H1 (cell line): Measurements from ENCODE around the gene ZMAT5. TPM values are rescaled to one million over a fixed set of nuclear protein-coding genes. Genes with fewer than 3 reads are reported as not detected.

ENCODE experiments used
- CTCF ChIA-PET: fragments of 300-600 bp; sonication (Branson Sonifier 250); formaldehyde crosslinking; loops from one replicate; lab custom pipeline; 2021; ENCODE audit not compliant: partially characterized antibody; lab: Charles Lee
- POLR2A ChIA-PET: fragments of 300-600 bp; sonication (Branson Sonifier 250); formaldehyde crosslinking; loops from one replicate; lab custom pipeline; 2021; ENCODE audit warnings: inconsistent platforms; ENCODE audit not compliant: partially characterized antibody; lab: Charles Lee
- DNase-seq, 2 experiments: peaks; one replicate each; pipeline versions ENCODE4 v3.0.0 to v3.0.0-alpha.2; 2010 to 2022; ENCODE audit warnings: low spot score in 2 of 2, low read depth in 1 of 2, mixed read lengths in 1 of 2
- FAIRE-seq: peaks from 2 replicates; lab custom pipeline; 2011; peaks lifted over from hg19 to GRCh38; lab: Jason Lieb, UNC
- H2AFZ ChIP-seq: 2 replicates; pipeline ENCODE4 v1.8.1; 2012; ENCODE audit warnings: low read length, inconsistent platforms
- H2AK5ac ChIP-seq: 2 replicates; pipeline ENCODE4 v1.6.1; 2013; ENCODE audit warnings: low read depth, low read length
- H2BK120ac ChIP-seq: replicated peaks from 2 replicates; pipeline ENCODE3; 2013; ENCODE audit warnings: low read depth, low read length, inconsistent platforms
- H2BK12ac ChIP-seq: 2 replicates; pipeline ENCODE4 v1.6.1; 2013; ENCODE audit warnings: low read depth, low read length
- H2BK15ac ChIP-seq: 2 replicates; pipeline ENCODE4 v1.6.1; 2013; ENCODE audit warnings: low read length
- H2BK20ac ChIP-seq: 2 replicates; pipeline ENCODE4 v1.6.1; 2013; ENCODE audit warnings: low read length
- H2BK5ac ChIP-seq: 2 replicates; pipeline ENCODE4 v1.6.1; 2013; ENCODE audit warnings: low read depth, low read length
- H3K14ac ChIP-seq: 2 replicates; pipeline ENCODE4 v1.6.1; 2013; ENCODE audit warnings: inconsistent platforms; ENCODE audit not compliant: insufficient read length
- H3K18ac ChIP-seq: 2 replicates; pipeline ENCODE4 v1.6.1; 2013; ENCODE audit warnings: low read length; ENCODE audit errors: extremely low read depth
- H3K23ac ChIP-seq: 2 replicates; pipeline ENCODE4 v1.6.1; 2013; ENCODE audit warnings: inconsistent platforms; ENCODE audit not compliant: insufficient read length
- H3K23me2 ChIP-seq: 2 replicates; pipeline ENCODE4 v1.6.1; 2013; ENCODE audit warnings: low read depth, low read length
- H3K27ac ChIP-seq: 2 replicates; pipeline ENCODE4 v1.6.1; 2011; ENCODE audit warnings: low read depth, low read length, inconsistent platforms
- H3K27me3 ChIP-seq, 4 experiments: replicated peaks in 1 of 4; 1 replicate in 1 of 4; 2 replicates in 3 of 4; pipeline versions ENCODE4 v1.6.1 to v1.8.1; 2011 to 2013; ENCODE audit warnings: low read length in 3 of 4, mild to moderate bottlenecking in 3 of 4, inconsistent platforms in 2 of 4, mixed read lengths in 2 of 4, moderate library complexity in 1 of 4; ENCODE audit not compliant: control insufficient read depth in 3 of 4, insufficient read depth in 3 of 4; ENCODE audit errors: extremely low read depth in 1 of 4
- H3K36me3 ChIP-seq, 4 experiments: 2 replicates each; pipeline versions ENCODE4 v1.6.1 to v1.8.1; 2011 to 2013; ENCODE audit warnings: mild to moderate bottlenecking in 4 of 4, low read length in 3 of 4, moderate library complexity in 2 of 4, control low read depth in 1 of 4, inconsistent platforms in 1 of 4; ENCODE audit not compliant: insufficient read depth in 4 of 4, control insufficient read depth in 2 of 4
- H3K4ac ChIP-seq: replicated peaks from 2 replicates; pipeline ENCODE3; 2013; ENCODE audit warnings: low read length, low read depth, mixed read lengths, inconsistent platforms; ENCODE audit not compliant: insufficient read length
- H3K4me1 ChIP-seq, 4 experiments: replicated peaks in 1 of 4; 1 replicate in 1 of 4; 2 replicates in 3 of 4; pipeline versions ENCODE4 v1.6.1 to v1.8.1; 2011 to 2013; ENCODE audit warnings: low read length in 3 of 4, inconsistent platforms in 2 of 4, mixed read lengths in 1 of 4; ENCODE audit not compliant: insufficient read depth in 4 of 4, control insufficient read depth in 3 of 4
- H3K4me2 ChIP-seq, 2 experiments: 2 replicates each; pipeline versions ENCODE4 v1.6.1 to v1.8.1; 2011 to 2013; ENCODE audit warnings: low read depth in 2 of 2, low read length in 2 of 2, control low read depth in 1 of 2, inconsistent platforms in 1 of 2, mild to moderate bottlenecking in 1 of 2; ENCODE audit not compliant: insufficient read depth in 1 of 2
- H3K4me3 ChIP-seq, 4 experiments: fragments of 200-600, 300-600 bp in 1 of 4; sonication (generic), shearing (Covaris generic), sonication (Bioruptor Twin) in 1 of 4; 2 replicates each; pipeline versions ENCODE4 v1.5.1 to v1.8.1; 2011 to 2016; ENCODE audit warnings: low read length in 4 of 4, low read depth in 3 of 4, control low read depth in 2 of 4, inconsistent platforms in 2 of 4, mild to moderate bottlenecking in 2 of 4, mixed read lengths in 1 of 4, moderate library complexity in 1 of 4; ENCODE audit not compliant: insufficient read depth in 2 of 4; ENCODE audit errors: extremely low read depth in 1 of 4
- H3K56ac ChIP-seq: replicated peaks from 2 replicates; pipeline ENCODE3; 2013; ENCODE audit warnings: low read depth, mild to moderate bottlenecking, mixed read lengths, low read length, inconsistent platforms; ENCODE audit not compliant: insufficient read length
- H3K79me1 ChIP-seq: 2 replicates; pipeline ENCODE4 v1.6.1; 2013; ENCODE audit warnings: low read depth, low read length, control low read depth
- H3K79me2 ChIP-seq, 2 experiments: 2 replicates each; pipeline versions ENCODE4 v1.6.1 to v1.8.1; 2012 to 2013; ENCODE audit warnings: low read length in 2 of 2, mild to moderate bottlenecking in 2 of 2, inconsistent platforms in 1 of 2; ENCODE audit not compliant: insufficient read depth in 2 of 2, control insufficient read depth in 1 of 2
- H3K9ac ChIP-seq, 4 experiments: replicated peaks in 1 of 4; 1 replicate in 1 of 4; 2 replicates in 3 of 4; pipeline versions ENCODE4 v1.6.1 to v1.8.1; 2011 to 2013; ENCODE audit warnings: low read depth in 3 of 4, low read length in 3 of 4, control low read depth in 2 of 4, mild to moderate bottlenecking in 2 of 4, moderate library complexity in 2 of 4, inconsistent platforms in 1 of 4; ENCODE audit errors: extremely low read depth in 1 of 4
- H3K9me3 ChIP-seq, 2 experiments: 2 replicates each; pipeline versions ENCODE4 v1.6.1 to v1.8.1; 2012 to 2013; ENCODE audit warnings: mild to moderate bottlenecking in 2 of 2, moderate library complexity in 2 of 2, control low read depth in 1 of 2, inconsistent platforms in 1 of 2, low read depth in 1 of 2, low read length in 1 of 2, mixed read lengths in 1 of 2; ENCODE audit not compliant: insufficient read depth in 2 of 2
- H4K20me1 ChIP-seq, 2 experiments: replicated peaks in 1 of 2; 2 replicates each; pipeline versions ENCODE3 to v1.8.1; 2011 to 2013; ENCODE audit warnings: inconsistent platforms in 2 of 2, low read length in 2 of 2, mild to moderate bottlenecking in 1 of 2; ENCODE audit not compliant: insufficient read depth in 2 of 2, control insufficient read depth in 1 of 2
- H4K5ac ChIP-seq: 2 replicates; pipeline ENCODE4 v1.6.1; 2013; ENCODE audit warnings: low read length, low read depth, mixed read lengths, inconsistent platforms; ENCODE audit not compliant: insufficient read length
- H4K8ac ChIP-seq: 2 replicates; pipeline ENCODE4 v1.8.0; 2013; ENCODE audit warnings: mild to moderate bottlenecking, moderate library complexity, low read length, inconsistent platforms; ENCODE audit not compliant: insufficient read depth; ENCODE audit errors: extremely low read depth
- H4K91ac ChIP-seq: replicated peaks from 2 replicates; pipeline ENCODE3; 2013; ENCODE audit warnings: low read length, mixed read lengths, inconsistent platforms; ENCODE audit not compliant: insufficient read length
- CBX5 ChIP-seq: fragments of 300-800, 300-1000 bp; sonication (generic); IDR thresholded peaks from 2 replicates; pipeline ENCODE4 v1.7.1; 2016; ENCODE audit warnings: antibody characterized with exemption, low read length, low read depth
- CHD1 ChIP-seq: IDR thresholded peaks from 2 replicates; pipeline ENCODE4 v1.6.1; 2012; ENCODE audit warnings: low read depth, low read length, improper control_type of control experiment
- EGR1 ChIP-seq: IDR thresholded peaks from 2 replicates; pipeline ENCODE4 v1.6.1; 2011; ENCODE audit warnings: low read depth, low read length, borderline replicate concordance
- EP300 ChIP-seq, 2 experiments: IDR thresholded peaks; 1 replicate in 1 of 2; 2 replicates in 1 of 2; pipeline ENCODE4 v1.6.1; 2011 to 2012; ENCODE audit warnings: low read depth in 2 of 2, low read length in 2 of 2, mild to moderate bottlenecking in 2 of 2, borderline replicate concordance in 1 of 2, inconsistent platforms in 1 of 2, moderate library complexity in 1 of 2
- POLR2AphosphoS5 ChIP-seq: IDR thresholded peaks from 2 replicates; pipeline ENCODE4 v1.6.1; 2011; ENCODE audit warnings: low read depth, low read length
- RXRA ChIP-seq: IDR thresholded peaks from 2 replicates; pipeline ENCODE4 v1.6.1; 2011; ENCODE audit warnings: low read depth, mild to moderate bottlenecking, low read length, moderate library complexity; ENCODE audit not compliant: insufficient read depth
- YY1 ChIP-seq: IDR thresholded peaks from 2 replicates; pipeline ENCODE4 v1.6.1; 2011; ENCODE audit warnings: low read depth, mild to moderate bottlenecking, low read length
- WGBS, 2 experiments: shearing (Covaris generic) in 1 of 2; methylation state at CpG; one replicate each; pipeline versions ENCODE4 v1.1.6 to v1.1.7; 2013 to 2015; ENCODE audit warnings: low lambda C conversion rate in 2 of 2, mixed read lengths in 2 of 2, inconsistent platforms in 1 of 2, low coverage in 1 of 2, missing lambda C conversion rate in 1 of 2; ENCODE audit not compliant: insufficient replicate concordance in 2 of 2, insufficient coverage in 1 of 2, insufficient read length in 1 of 2; ENCODE audit errors: extremely low coverage in 1 of 2, missing lambda C conversion rate in 1 of 2; 5-methylcytosine and 5-hydroxymethylcytosine counted together
- polyA plus RNA-seq, 7 experiments: library from polyadenylated mRNA; depleted of rRNA in 3 of 7; stranded (reverse) in 5 of 7; unstranded in 2 of 7; fragments of >200 nt in 5 of 7; fragments of 200-250 nt in 2 of 7; gene quantifications; 1 replicate in 5 of 7; 2 replicates in 1 of 7; 4 replicates in 1 of 7; pipeline versions ENCODE4 v1.2.1 to v1.2.3, GENCODE V29; 2011 to 2013; ENCODE audit warnings: missing spikeins in 2 of 7, mixed read lengths in 2 of 7
- total RNA-seq: library from RNA; stranded (reverse); fragmentation: NEBNext Ultra II Directional; extraction: Animal tissue kit (Norgen Biotek cat#: 25700); gene quantifications from 2 replicates; pipeline ENCODE4 v1.2.1, GENCODE V29; 2021

Gene ZMAT5
- total and polyA plus RNA-seq, 2 of the 8 experiments (the other 6 are each of a cell fraction or from before 2014, with no cell fraction given) = 14.0 to 38.3 TPM

GRCh38 chr22:29787371-29787980 lies 20.7 kb upstream of the ZMAT5 start:
- DNase-seq (no peak), FAIRE-seq (no peak)
- H3K23me2 ChIP-seq = no peaks in the 10 kb centered on the region
- no peak overlapping the region for H2BK12ac ChIP-seq
- H2BK20ac ChIP-seq = no peak overlapping the region
- peak overlapping the region; percentile 35; the same call in 1 of the 2 replicates for H4K8ac ChIP-seq
- WGBS, 2 experiments = 91% methylated on average over 8 of the region's 9 CpGs; no CpG with 5 or more reads in 1 of the 2 experiments
- H3K4me3 ChIP-seq = no peak overlapping the region
- H3K27me3 ChIP-seq = no peaks in the 10 kb centered on the region
- CTCF ChIA-PET = interaction anchor here (1.4 kb wide), 1 partner anchor 217 kb away, joined by 4 read pairs; no protein-coding TSS in a partner anchor
- no peak overlapping the region for H3K9ac ChIP-seq
- no peak overlapping the region for H2AK5ac ChIP-seq
- H3K79me1 ChIP-seq = no peaks in the 10 kb centered on the region
- no peak overlapping the region for H3K4me2 ChIP-seq
- H3K23ac ChIP-seq = no peak overlapping the region
- H3K14ac ChIP-seq = no peak overlapping the region
- POLR2A ChIA-PET = no interaction called here
- no peak overlapping the region for H3K4ac ChIP-seq
- H4K91ac ChIP-seq = no peak overlapping the region
- H3K79me2 ChIP-seq = no peaks in the 10 kb centered on the region
- H4K5ac ChIP-seq = no peak overlapping the region
- no peak overlapping the region for H3K27ac ChIP-seq
- no peak overlapping the region for H2BK120ac ChIP-seq
- H3K9me3 ChIP-seq = no peaks in the 10 kb centered on the region
- H3K56ac ChIP-seq = no peak overlapping the region
- peaks cover 0 to 24% (median under 1%) of the 10 kb centered on the region in 4 experiments; a peak in 3 of 8 replicates for H3K36me3 ChIP-seq
- no peak overlapping the region for H2BK5ac ChIP-seq
- H3K18ac ChIP-seq = no peak overlapping the region
- TF ChIP-seq CBX5 (no peak), EP300 (IDR thresholded peaks at IDR 0.05; ENCODE audit: borderline replicate concordance in 1 of 2, low read depth in 2 of 2, low read length in 2 of 2) (no peak), EGR1 (no peak), RXRA (no peak), POLR2AphosphoS5 (no peak), CHD1 (no peak), YY1 (no peak)
- no peak overlapping the region for H2AFZ ChIP-seq
- H2BK15ac ChIP-seq = no peak overlapping the region
- peaks cover 0 to 1% of the 10 kb centered on the region in 2 experiments for H4K20me1 ChIP-seq
- peaks cover 0 to 2% (median 0%) of the 10 kb centered on the region in 4 experiments; a peak in 1 of 7 replicates for H3K4me1 ChIP-seq
